ENCODE results near the gene GRK4.

DNA sequence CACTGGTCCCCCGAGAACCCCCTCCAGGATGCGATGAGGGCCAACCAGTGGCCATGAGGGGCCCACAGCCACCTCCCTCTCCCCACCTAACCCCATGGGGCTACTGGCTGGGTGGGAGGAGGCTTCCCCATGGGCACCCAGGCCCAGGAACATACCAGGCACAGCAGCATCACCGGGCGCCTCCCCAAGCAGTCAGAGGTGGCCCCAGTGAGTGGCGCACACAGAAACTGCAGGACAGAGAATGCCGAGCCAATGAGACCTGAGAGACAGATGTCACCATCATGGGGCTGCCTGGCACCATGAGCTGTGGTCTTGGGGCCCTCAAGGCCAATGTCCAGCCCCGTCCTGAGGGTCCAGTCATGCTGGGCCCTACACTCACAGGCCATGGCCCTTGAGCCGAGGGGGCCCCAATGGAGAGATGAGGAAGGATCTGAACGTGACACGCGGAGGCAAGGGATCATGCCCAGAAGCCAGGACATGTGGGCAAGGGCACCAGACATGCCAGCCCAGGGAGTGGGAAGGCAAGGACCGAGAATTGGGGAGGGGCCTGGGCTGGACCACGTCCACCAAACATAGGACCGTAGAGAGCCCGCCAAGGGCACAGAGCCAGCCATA lies 30.3 kb upstream of the GRK4 start:
- TF ChIP-seq RCOR1 (IDR thresholded peaks at IDR 0.05; ENCODE audit: insufficient replicate concordance, low read length) (no peak), RAD21 (IDR thresholded peaks at IDR 0.05; ENCODE audit: low read length) (no peak), CTCF (conservative IDR thresholded peaks at IDR 0.05; ENCODE audit: low read depth, low read length) (no peak), RFX5 (IDR thresholded peaks at IDR 0.05; ENCODE audit: low read depth, low read length) (no peak), POLR2A (IDR thresholded peaks at IDR 0.05; ENCODE audit: low read depth, low read length) (no peak), CHD1 (IDR thresholded peaks at IDR 0.05; ENCODE audit: low read depth, low read length) (no peak), MXI1 (IDR thresholded peaks at IDR 0.05; ENCODE audit: borderline replicate concordance, low read depth, low read length) (no peak)
